Effector memory CD8-positive, alpha-beta T cell (primary cell): Measurements from ENCODE around the gene ERMARD.

ENCODE experiments used
- ATAC-seq: fragments of 150-1000 bp; cut with Tn5 transposase; replicated peaks from 2 replicates; pipeline ENCODE4 v1.10.0; 2021; ENCODE audit warnings: mild to moderate bottlenecking, moderate library complexity
- DNase-seq, 3 experiments: peaks; one replicate each; pipeline ENCODE4 v3.0.0; 2021
- H3K27ac Mint-ChIP-seq, 2 donors: one replicate each; pipeline ENCODE4 v1.8.0; 2022; ENCODE audit warnings: mild to moderate bottlenecking in 2 of 2, mixed read lengths in 2 of 2, moderate library complexity in 2 of 2
- H3K27me3 Mint-ChIP-seq, 2 donors: one replicate each; pipeline ENCODE4 v1.8.0; 2022; ENCODE audit warnings: mixed read lengths in 2 of 2
- H3K36me3 Mint-ChIP-seq: one replicate; pipeline ENCODE4 v1.8.0; 2022; ENCODE audit warnings: mild to moderate bottlenecking, moderate library complexity, mixed read lengths; ENCODE audit not compliant: insufficient read depth
- H3K4me1 Mint-ChIP-seq, 2 donors: one replicate each; pipeline ENCODE4 v1.8.0; 2022; ENCODE audit warnings: low read depth in 2 of 2, mixed read lengths in 2 of 2
- H3K4me3 Mint-ChIP-seq, 2 donors: one replicate each; pipeline ENCODE4 v1.8.0; 2022; ENCODE audit warnings: mild to moderate bottlenecking in 2 of 2, mixed read lengths in 2 of 2, moderate library complexity in 2 of 2
- H3K9me3 Mint-ChIP-seq, 2 donors: one replicate each; pipeline ENCODE4 v1.8.0; 2022; ENCODE audit warnings: mixed read lengths in 2 of 2

ERMARD gene

GRCh38 chr6:169792306-169793015 lies 41.0 kb downstream of the ERMARD start:
- H3K4me1 Mint-ChIP-seq = peaks cover 13 to 14% of the 10 kb centered on the region in 2 donors
- H3K4me3 Mint-ChIP-seq = no peak overlapping the region
- no peak overlapping the region for H3K27ac Mint-ChIP-seq
- peaks cover 7% of the 10 kb centered on the region for H3K36me3 Mint-ChIP-seq
- peaks cover 47 to 67% of the 10 kb centered on the region in 2 donors for H3K27me3 Mint-ChIP-seq
- no peaks in the 10 kb centered on the region for H3K9me3 Mint-ChIP-seq
- DNase-seq = no peak
- no peak for ATAC-seq

- Mint-ChIP-seq H3K27ac (no peak overlapping the region), H3K27me3 (peaks cover 53 to 74% of the 10 kb centered on the region in 2 donors)
Measured at GRCh38 chr6:169793408-169793807, 42.0 kb downstream of the ERMARD start.

GRCh38 chr6:169794317-169795055 lies 43.1 kb downstream of the ERMARD start:
- H3K27me3 Mint-ChIP-seq = peaks cover 63 to 77% of the 10 kb centered on the region in 2 donors
- H3K4me3 Mint-ChIP-seq = no peak overlapping the region
- H3K36me3 Mint-ChIP-seq = peaks cover 7% of the 10 kb centered on the region
- no peak overlapping the region for H3K27ac Mint-ChIP-seq
- ATAC-seq = no peak
- H3K4me1 Mint-ChIP-seq = peaks cover 13 to 14% of the 10 kb centered on the region in 2 donors
- no peak for DNase-seq
- H3K9me3 Mint-ChIP-seq = no peaks in the 10 kb centered on the region

More at GRCh38 chr6:169793408-169793807, 42.0 kb downstream of the ERMARD start:
- H3K4me1 Mint-ChIP-seq = peaks cover 13 to 14% of the 10 kb centered on the region in 2 donors
- H3K4me3 Mint-ChIP-seq = no peak overlapping the region
- H3K9me3 Mint-ChIP-seq = no peaks in the 10 kb centered on the region
- peaks cover 7% of the 10 kb centered on the region for H3K36me3 Mint-ChIP-seq
- no peak for ATAC-seq
- DNase-seq = no peak

- H3K4me1 Mint-ChIP-seq = peaks cover 7 to 11% of the 10 kb centered on the region in 2 donors
- no peaks in the 10 kb centered on the region for H3K9me3 Mint-ChIP-seq
- no peak overlapping the region for H3K4me3 Mint-ChIP-seq
- ATAC-seq = no peak
- peaks cover 64 to 71% of the 10 kb centered on the region in 2 donors for H3K27me3 Mint-ChIP-seq
- no peak for DNase-seq
- H3K36me3 Mint-ChIP-seq = peaks cover 7% of the 10 kb centered on the region
- no peak overlapping the region for H3K27ac Mint-ChIP-seq
Measured at GRCh38 chr6:169795196-169795595, 43.8 kb downstream of the ERMARD start.

- Mint-ChIP-seq H3K27ac (no peak overlapping the region), H3K4me3 (no peak overlapping the region), H3K9me3 (no peaks in the 10 kb centered on the region), H3K27me3 (peaks cover 33 to 44% of the 10 kb centered on the region in 2 donors), H3K36me3 (peaks cover 4% of the 10 kb centered on the region), H3K4me1 (peaks cover 12% of the 10 kb centered on the region in 2 donors)
- DNase-seq = no peak
- no peak for ATAC-seq
Measured at GRCh38 chr6:169798764-169799473, 47.5 kb downstream of the ERMARD start.

- ATAC-seq = no peak
- H3K9me3 Mint-ChIP-seq = no peaks in the 10 kb centered on the region
- H3K36me3 Mint-ChIP-seq = peaks cover 4% of the 10 kb centered on the region
- no peak overlapping the region for H3K27ac Mint-ChIP-seq
- no peak overlapping the region for H3K4me3 Mint-ChIP-seq
- H3K27me3 Mint-ChIP-seq = peaks cover 28 to 43% of the 10 kb centered on the region in 2 donors
- no peak for DNase-seq
- H3K4me1 Mint-ChIP-seq = peaks cover 18% of the 10 kb centered on the region in 2 donors
Measured at GRCh38 chr6:169799474-169799926, 48.1 kb downstream of the ERMARD start.

- H3K4me3 Mint-ChIP-seq = no peak overlapping the region
- H3K27me3 Mint-ChIP-seq = peaks cover 21 to 41% of the 10 kb centered on the region in 2 donors
- no peak for ATAC-seq
Measured at GRCh38 chr6:169800116-169800667, 48.8 kb downstream of the ERMARD start.

GRCh38 chr6:169800668-169801395 lies 49.4 kb downstream of the ERMARD start:
- peaks cover 17 to 35% of the 10 kb centered on the region in 2 donors for H3K27me3 Mint-ChIP-seq
- H3K36me3 Mint-ChIP-seq = peaks cover 4% of the 10 kb centered on the region
- DNase-seq = no peak
- H3K9me3 Mint-ChIP-seq = peaks cover 8 to 9% of the 10 kb centered on the region in 2 donors
- peaks cover 31% of the 10 kb centered on the region in 2 donors for H3K4me1 Mint-ChIP-seq
- no peak for ATAC-seq
- H3K4me3 Mint-ChIP-seq = no peak overlapping the region
- no peak overlapping the region for H3K27ac Mint-ChIP-seq

More at GRCh38 chr6:169800116-169800667, 48.8 kb downstream of the ERMARD start:
- Mint-ChIP-seq H3K4me1 (peaks cover 25% of the 10 kb centered on the region in 2 donors), H3K36me3 (peaks cover 4% of the 10 kb centered on the region), H3K9me3 (peaks cover 2% of the 10 kb centered on the region in 2 donors), H3K27ac (no peak overlapping the region)
- DNase-seq = no peak

GRCh38 chr6:169801396-169802160 lies 50.2 kb downstream of the ERMARD start:
- ATAC-seq (no peak), DNase-seq (no peak)
- H3K4me1 Mint-ChIP-seq = peaks cover 38 to 39% of the 10 kb centered on the region in 2 donors
- no peak overlapping the region for H3K4me3 Mint-ChIP-seq
- H3K9me3 Mint-ChIP-seq = peaks cover 13 to 14% of the 10 kb centered on the region in 2 donors
- peaks cover 17 to 35% of the 10 kb centered on the region in 2 donors for H3K27me3 Mint-ChIP-seq
- H3K36me3 Mint-ChIP-seq = peaks cover 7% of the 10 kb centered on the region
- no peak overlapping the region for H3K27ac Mint-ChIP-seq

- no peak for ATAC-seq
- Mint-ChIP-seq H3K4me3 (peak overlapping the region; percentile 43 to 45), H3K36me3 (peaks cover 17% of the 10 kb centered on the region), H3K27me3 (peaks cover 17 to 34% of the 10 kb centered on the region in 2 donors), H3K4me1 (peaks cover 49 to 51% of the 10 kb centered on the region in 2 donors), H3K27ac (peak overlapping the region; percentile 4 to 5), H3K9me3 (peaks cover 19 to 21% of the 10 kb centered on the region in 2 donors)
- no peak for DNase-seq
Measured at GRCh38 chr6:169802790-169803189, 51.4 kb downstream of the ERMARD start.

GRCh38 chr6:169803271-169803811 lies 51.9 kb downstream of the ERMARD start:
- Mint-ChIP-seq H3K4me3 (peak overlapping the region; percentile 43 to 45), H3K4me1 (peaks cover 51 to 53% of the 10 kb centered on the region in 2 donors), H3K27me3 (peaks cover 12 to 28% of the 10 kb centered on the region in 2 donors), H3K27ac (peak overlapping the region; percentile 4 to 5), H3K36me3 (peaks cover 20% of the 10 kb centered on the region), H3K9me3 (peaks cover 19 to 21% of the 10 kb centered on the region in 2 donors)
- DNase-seq (no peak), ATAC-seq (peak; percentile 7)
